ENCODE results near the gene ZFP36L1. TPM values are rescaled to one million over a fixed set of nuclear protein-coding genes. Genes with fewer than 3 reads are reported as not detected.

Gene ZFP36L1
- total RNA-seq, 1 experiment from 2014 or later, result 304 TPM

DNA sequence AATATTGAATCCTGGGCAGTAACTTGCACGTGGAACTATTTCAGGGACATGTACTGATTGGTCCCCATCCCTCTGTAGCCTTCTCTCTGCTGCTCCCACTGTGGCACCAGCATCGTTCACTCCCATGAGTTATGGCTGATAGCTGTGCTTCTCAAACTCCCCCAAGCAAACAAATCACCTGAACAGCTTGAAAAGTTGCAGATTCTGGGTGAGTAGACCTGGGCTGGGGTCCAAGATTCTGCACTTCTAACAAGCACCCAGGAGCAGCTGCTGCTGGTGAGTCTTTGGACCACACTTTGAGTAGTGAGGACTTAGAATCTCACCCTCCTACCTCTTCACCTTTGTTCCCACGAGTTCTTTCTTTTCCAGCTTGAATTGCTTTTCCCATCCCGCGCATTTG, 49.4 kb upstream of the ZFP36L1 start:
- Histone ChIP-seq H3K9me2 (ENCODE audit: insufficient read depth) (no peaks in the 10 kb centered on the region), H3K4me3 (replicated peaks in 1 of 2; ENCODE audit: low read depth in 1 of 2, low read length in 2 of 2) (no peak overlapping the region), H3K27me3 (ENCODE audit: insufficient read depth, low read length) (no peaks in the 10 kb centered on the region), H3K36me3 (ENCODE audit: control insufficient read depth in 1 of 2, insufficient read depth in 2 of 2, low read length in 2 of 2) (no peaks in the 10 kb centered on the region), H3K9me3 (ENCODE audit: control insufficient read depth in 1 of 2, insufficient read depth in 1 of 2, low read depth in 1 of 2, low read length in 2 of 2) (no peaks in the 10 kb centered on the region), H4K20me1 (ENCODE audit: insufficient read depth) (no peaks in the 10 kb centered on the region), H3K9ac (ENCODE audit: low read length) (no peak overlapping the region), H2AFZ (ENCODE audit: low read depth, low read length, poor library complexity, severe bottlenecking) (no peak overlapping the region), H3K4me2 (ENCODE audit: low read length) (no peak overlapping the region), H3K27ac (ENCODE audit: low read depth, low read length) (no peak overlapping the region), H3K4me1 (ENCODE audit: control insufficient read depth in 1 of 2, insufficient read depth in 2 of 2, low read length in 2 of 2) (peaks cover 6 to 9% of the 10 kb centered on the region in 2 experiments), H3K79me2 (ENCODE audit: insufficient read depth, low read length) (no peaks in the 10 kb centered on the region)
- POLR2A ChIA-PET, result no interaction called here
- TF ChIP-seq SIN3A (IDR thresholded peaks at IDR 0.05; ENCODE audit: low read depth), result no peak
- TF ChIP-seq, protein P1, sequence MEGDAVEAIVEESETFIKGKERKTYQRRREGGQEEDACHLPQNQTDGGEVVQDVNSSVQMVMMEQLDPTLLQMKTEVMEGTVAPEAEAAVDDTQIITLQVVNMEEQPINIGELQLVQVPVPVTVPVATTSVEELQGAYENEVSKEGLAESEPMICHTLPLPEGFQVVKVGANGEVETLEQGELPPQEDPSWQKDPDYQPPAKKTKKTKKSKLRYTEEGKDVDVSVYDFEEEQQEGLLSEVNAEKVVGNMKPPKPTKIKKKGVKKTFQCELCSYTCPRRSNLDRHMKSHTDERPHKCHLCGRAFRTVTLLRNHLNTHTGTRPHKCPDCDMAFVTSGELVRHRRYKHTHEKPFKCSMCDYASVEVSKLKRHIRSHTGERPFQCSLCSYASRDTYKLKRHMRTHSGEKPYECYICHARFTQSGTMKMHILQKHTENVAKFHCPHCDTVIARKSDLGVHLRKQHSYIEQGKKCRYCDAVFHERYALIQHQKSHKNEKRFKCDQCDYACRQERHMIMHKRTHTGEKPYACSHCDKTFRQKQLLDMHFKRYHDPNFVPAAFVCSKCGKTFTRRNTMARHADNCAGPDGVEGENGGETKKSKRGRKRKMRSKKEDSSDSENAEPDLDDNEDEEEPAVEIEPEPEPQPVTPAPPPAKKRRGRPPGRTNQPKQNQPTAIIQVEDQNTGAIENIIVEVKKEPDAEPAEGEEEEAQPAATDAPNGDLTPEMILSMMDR (IDR thresholded peaks at IDR 0.05 in 2 of 3, conservative IDR thresholded peaks at IDR 0.05 in 1 of 3; ENCODE audit: borderline replicate concordance in 1 of 3, insufficient read depth in 1 of 3, low read depth in 2 of 3, low read length in 2 of 3), result no peak
- no peak for TF ChIP-seq ZFX (IDR thresholded peaks at IDR 0.05)
- TF ChIP-seq TCF7L2 (IDR thresholded peaks at IDR 0.05; ENCODE audit: borderline replicate concordance, extremely low read depth, insufficient read depth, insufficient read length), result no peak
- no peak for TF ChIP-seq CBX3 (IDR thresholded peaks at IDR 0.05; ENCODE audit: low read depth)
- TF ChIP-seq ELF1 (IDR thresholded peaks at IDR 0.05; ENCODE audit: borderline replicate concordance, low read depth), result no peak
- TF ChIP-seq, protein P2, sequence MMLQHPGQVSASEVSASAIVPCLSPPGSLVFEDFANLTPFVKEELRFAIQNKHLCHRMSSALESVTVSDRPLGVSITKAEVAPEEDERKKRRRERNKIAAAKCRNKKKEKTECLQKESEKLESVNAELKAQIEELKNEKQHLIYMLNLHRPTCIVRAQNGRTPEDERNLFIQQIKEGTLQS (IDR thresholded peaks at IDR 0.05), result no peak
- TF ChIP-seq RAD21 (IDR thresholded peaks at IDR 0.05; ENCODE audit: low read depth), result no peak
- TF ChIP-seq, protein P3, sequence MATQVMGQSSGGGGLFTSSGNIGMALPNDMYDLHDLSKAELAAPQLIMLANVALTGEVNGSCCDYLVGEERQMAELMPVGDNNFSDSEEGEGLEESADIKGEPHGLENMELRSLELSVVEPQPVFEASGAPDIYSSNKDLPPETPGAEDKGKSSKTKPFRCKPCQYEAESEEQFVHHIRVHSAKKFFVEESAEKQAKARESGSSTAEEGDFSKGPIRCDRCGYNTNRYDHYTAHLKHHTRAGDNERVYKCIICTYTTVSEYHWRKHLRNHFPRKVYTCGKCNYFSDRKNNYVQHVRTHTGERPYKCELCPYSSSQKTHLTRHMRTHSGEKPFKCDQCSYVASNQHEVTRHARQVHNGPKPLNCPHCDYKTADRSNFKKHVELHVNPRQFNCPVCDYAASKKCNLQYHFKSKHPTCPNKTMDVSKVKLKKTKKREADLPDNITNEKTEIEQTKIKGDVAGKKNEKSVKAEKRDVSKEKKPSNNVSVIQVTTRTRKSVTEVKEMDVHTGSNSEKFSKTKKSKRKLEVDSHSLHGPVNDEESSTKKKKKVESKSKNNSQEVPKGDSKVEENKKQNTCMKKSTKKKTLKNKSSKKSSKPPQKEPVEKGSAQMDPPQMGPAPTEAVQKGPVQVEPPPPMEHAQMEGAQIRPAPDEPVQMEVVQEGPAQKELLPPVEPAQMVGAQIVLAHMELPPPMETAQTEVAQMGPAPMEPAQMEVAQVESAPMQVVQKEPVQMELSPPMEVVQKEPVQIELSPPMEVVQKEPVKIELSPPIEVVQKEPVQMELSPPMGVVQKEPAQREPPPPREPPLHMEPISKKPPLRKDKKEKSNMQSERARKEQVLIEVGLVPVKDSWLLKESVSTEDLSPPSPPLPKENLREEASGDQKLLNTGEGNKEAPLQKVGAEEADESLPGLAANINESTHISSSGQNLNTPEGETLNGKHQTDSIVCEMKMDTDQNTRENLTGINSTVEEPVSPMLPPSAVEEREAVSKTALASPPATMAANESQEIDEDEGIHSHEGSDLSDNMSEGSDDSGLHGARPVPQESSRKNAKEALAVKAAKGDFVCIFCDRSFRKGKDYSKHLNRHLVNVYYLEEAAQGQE (IDR thresholded peaks at IDR 0.05; ENCODE audit: low read depth), result no peak
- TF ChIP-seq SRF (IDR thresholded peaks at IDR 0.05; ENCODE audit: low read depth), result no peak
- TF ChIP-seq EZH2 (IDR thresholded peaks at IDR 0.05), result no peak
- TF ChIP-seq FOSL1 (IDR thresholded peaks at IDR 0.05; ENCODE audit: low read depth), result no peak
- no peak for TF ChIP-seq POLR2AphosphoS5 (IDR thresholded peaks at IDR 0.05; ENCODE audit: low read depth, low read length)
- TF ChIP-seq ZNF274 (IDR thresholded peaks at IDR 0.05; ENCODE audit: low read depth, low read length), result no peak
- TF ChIP-seq EZH2phosphoT487 (IDR thresholded peaks at IDR 0.05; ENCODE audit: borderline replicate concordance), result no peak
- DNase-seq (ENCODE audit: low read depth, low spot score), result no peak
- CTCF ChIA-PET, result no interaction called here
- intact Hi-C loops (cut with micrococcal nuclease), result loop anchor here (10.0 kb wide), 1 partner anchor 1007 kb away; no protein-coding TSS in a partner anchor
- ATAC-seq, result no peak
- BruUV-seq (replicated peaks), result no TSS peak
- RAD21 ChIA-PET (ENCODE audit: low non-redundant PET in 1 of 2, low total read pairs in 2 of 2, uncharacterized antibody in 2 of 2, unreplicated experiment in 2 of 2), result no interaction called here
